Smooth muscle cell (in vitro differentiated cells): Measurements from ENCODE around the gene HK3. TPM values are rescaled to one million over a fixed set of nuclear protein-coding genes. Genes with fewer than 3 reads are reported as not detected.

Experiments used
- DNase-seq: peaks from one replicate; lab custom pipeline; 2025; ENCODE audit not compliant: unreplicated experiment; lab: John Stamatoyannopoulos, UW
- H2AFZ ChIP-seq: fragments of 200-600 bp; sonication (generic); 2 replicates; pipeline ENCODE4 v1.6.0; 2016; ENCODE audit warnings: antibody characterized with exemption, low read depth, mild to moderate bottlenecking
- H3F3A ChIP-seq: fragments of 200-600 bp; sonication (generic); 2 replicates; pipeline ENCODE4 v1.6.0; 2017; ENCODE audit warnings: antibody characterized with exemption, low read depth
- H3K27ac ChIP-seq: fragments of 200-600 bp; sonication (generic); 2 replicates; pipeline ENCODE4 v1.5.1; 2016; ENCODE audit warnings: low read depth, mild to moderate bottlenecking
- H3K27me3 ChIP-seq: fragments of 200-600 bp; sonication (generic); 2 replicates; pipeline ENCODE4 v1.6.1; 2016; ENCODE audit warnings: low read depth, mild to moderate bottlenecking
- H3K36me3 ChIP-seq: fragments of 200-600 bp; sonication (generic); 2 replicates; pipeline ENCODE4 v1.5.1; 2016; ENCODE audit warnings: low read depth
- H3K4me1 ChIP-seq: fragments of 200-600 bp; sonication (generic); 2 replicates; pipeline ENCODE4 v1.5.1; 2016; ENCODE audit warnings: low read depth
- H3K4me2 ChIP-seq: fragments of 200-600 bp; sonication (generic); 2 replicates; pipeline ENCODE4 v1.6.0; 2016; ENCODE audit warnings: mild to moderate bottlenecking
- H3K4me3 ChIP-seq: fragments of 200-600 bp; sonication (generic); 2 replicates; pipeline ENCODE4 v1.5.1; 2016; ENCODE audit warnings: mild to moderate bottlenecking
- H3K79me2 ChIP-seq: fragments of 200-600 bp; sonication (generic); 2 replicates; pipeline ENCODE4 v1.6.0; 2016; ENCODE audit warnings: low read depth, mild to moderate bottlenecking
- H3K9ac ChIP-seq: fragments of 200-600 bp; sonication (generic); 2 replicates; pipeline ENCODE4 v1.6.0; 2016; ENCODE audit warnings: low read depth
- H3K9me3 ChIP-seq: fragments of 200-600 bp; sonication (generic); replicated peaks from 2 replicates; pipeline ENCODE4 v1.5.1; 2016; ENCODE audit warnings: low read depth
- H4K20me1 ChIP-seq: fragments of 200-600 bp; sonication (generic); 2 replicates; pipeline ENCODE4 v1.6.0; 2016; ENCODE audit warnings: low read depth
- WGBS: methylation state at CpG from one replicate; pipeline ENCODE4 v1.1.7; 2016; ENCODE audit warnings: low lambda C conversion rate; 5-methylcytosine and 5-hydroxymethylcytosine counted together
- polyA plus RNA-seq: library from polyadenylated mRNA; unstranded; fragments of >200 nt; fragmentation: Nextera tagmentation; extraction: Ambion mirVana; gene quantifications from 2 replicates; pipeline ENCODE4 v1.2.1, GENCODE V29; 2016
- total RNA-seq: library from RNA; depleted of rRNA; stranded (reverse); fragments of >200 nt; gene quantifications from 2 replicates; pipeline ENCODE4 v1.2.3, GENCODE V29; 2014
- TF ChIP-seq, protein P1 (sequence below): fragments of 200-600 bp; sonication (generic); IDR thresholded peaks from 2 replicates; pipeline ENCODE4 v1.5.1; 2017; ENCODE audit warnings: borderline replicate concordance, mild to moderate bottlenecking, antibody characterized with exemption; ENCODE audit not compliant: insufficient read depth, poor library complexity, severe bottlenecking

HK3 gene
- total and polyA plus RNA-seq, 2 experiments from 2014 or later, result not detected

DNA sequence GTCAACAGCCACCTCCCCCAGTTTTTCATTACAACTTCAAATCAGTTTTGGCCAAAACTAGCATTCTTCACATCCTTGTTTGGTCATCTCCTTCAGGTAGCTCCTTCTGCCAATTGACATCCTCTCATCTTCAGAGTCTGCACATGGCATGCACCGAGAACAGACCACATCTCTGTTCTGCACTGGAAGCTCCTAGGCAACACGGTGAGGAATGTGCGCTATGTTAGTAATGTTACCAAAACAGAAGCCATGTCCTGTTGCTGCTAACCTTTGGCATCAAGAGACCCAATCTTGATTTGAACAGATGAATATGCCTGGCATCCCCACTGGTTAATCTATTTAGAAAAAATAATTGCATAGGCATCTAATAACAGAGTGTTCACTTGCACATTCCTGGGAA, 5.1 kb upstream of the HK3 start:
- H3K79me2 ChIP-seq, result no peaks in the 10 kb centered on the region
- no peak overlapping the region for H3K27ac ChIP-seq
- peaks cover 6% of the 10 kb centered on the region for H4K20me1 ChIP-seq
- 97% methylated on average over 3 of the region's 3 CpGs for WGBS
- no peaks in the 10 kb centered on the region for H3F3A ChIP-seq
- no peak overlapping the region for H3K9ac ChIP-seq
- H3K27me3 ChIP-seq, result no peaks in the 10 kb centered on the region
- H3K36me3 ChIP-seq, result peaks cover 22% of the 10 kb centered on the region
- no peaks in the 10 kb centered on the region for H3K4me1 ChIP-seq
- no peak overlapping the region for H3K4me2 ChIP-seq
- no peaks in the 10 kb centered on the region for H3K9me3 ChIP-seq
- no peak overlapping the region for H2AFZ ChIP-seq
- TF ChIP-seq, protein P1, sequence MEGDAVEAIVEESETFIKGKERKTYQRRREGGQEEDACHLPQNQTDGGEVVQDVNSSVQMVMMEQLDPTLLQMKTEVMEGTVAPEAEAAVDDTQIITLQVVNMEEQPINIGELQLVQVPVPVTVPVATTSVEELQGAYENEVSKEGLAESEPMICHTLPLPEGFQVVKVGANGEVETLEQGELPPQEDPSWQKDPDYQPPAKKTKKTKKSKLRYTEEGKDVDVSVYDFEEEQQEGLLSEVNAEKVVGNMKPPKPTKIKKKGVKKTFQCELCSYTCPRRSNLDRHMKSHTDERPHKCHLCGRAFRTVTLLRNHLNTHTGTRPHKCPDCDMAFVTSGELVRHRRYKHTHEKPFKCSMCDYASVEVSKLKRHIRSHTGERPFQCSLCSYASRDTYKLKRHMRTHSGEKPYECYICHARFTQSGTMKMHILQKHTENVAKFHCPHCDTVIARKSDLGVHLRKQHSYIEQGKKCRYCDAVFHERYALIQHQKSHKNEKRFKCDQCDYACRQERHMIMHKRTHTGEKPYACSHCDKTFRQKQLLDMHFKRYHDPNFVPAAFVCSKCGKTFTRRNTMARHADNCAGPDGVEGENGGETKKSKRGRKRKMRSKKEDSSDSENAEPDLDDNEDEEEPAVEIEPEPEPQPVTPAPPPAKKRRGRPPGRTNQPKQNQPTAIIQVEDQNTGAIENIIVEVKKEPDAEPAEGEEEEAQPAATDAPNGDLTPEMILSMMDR, result no peak
- no peak for DNase-seq
- H3K4me3 ChIP-seq, result no peak overlapping the region

DNA sequence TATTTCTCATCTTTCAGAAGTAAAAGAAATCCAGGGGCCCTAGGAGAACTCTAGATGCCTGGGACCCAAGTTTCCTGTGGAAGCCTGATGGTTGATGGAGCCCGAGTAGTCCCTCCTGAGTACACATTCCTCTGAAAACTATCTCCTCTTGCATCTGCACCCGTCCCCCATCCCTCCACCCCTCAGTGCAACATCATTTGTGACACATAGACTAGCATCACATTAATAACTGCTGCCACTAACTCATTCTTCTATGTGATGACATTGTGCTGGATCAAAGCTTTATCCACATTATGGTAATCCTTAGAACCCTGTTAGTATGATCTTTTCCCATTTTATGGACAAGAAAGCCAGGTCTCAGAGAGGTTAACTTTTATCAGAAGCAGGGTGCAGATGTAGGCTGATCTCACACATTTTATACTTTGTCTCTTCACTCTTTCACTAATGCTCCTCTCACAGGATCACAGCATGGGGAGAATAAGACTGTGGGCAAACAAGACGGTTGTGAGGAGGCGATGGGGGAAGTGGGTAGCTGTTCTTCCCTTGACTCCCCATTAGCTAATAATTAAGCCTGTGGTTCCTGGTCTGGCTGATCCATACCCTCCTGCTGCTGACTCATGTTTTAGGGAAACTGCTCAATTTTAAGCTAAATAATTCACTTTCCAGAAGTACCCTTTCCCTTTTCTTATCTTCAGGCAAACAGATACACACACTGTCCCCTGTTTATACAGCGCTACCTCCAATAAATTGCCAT, 3.9 kb upstream of the HK3 start:
- H3K4me1 ChIP-seq, result no peaks in the 10 kb centered on the region
- TF ChIP-seq, protein P1, result no peak
- H4K20me1 ChIP-seq, result no peaks in the 10 kb centered on the region
- no peaks in the 10 kb centered on the region for H3F3A ChIP-seq
- H3K4me3 ChIP-seq, result no peak overlapping the region
- H3K9me3 ChIP-seq, result no peaks in the 10 kb centered on the region
- no peak overlapping the region for H2AFZ ChIP-seq
- no peak overlapping the region for H3K9ac ChIP-seq
- H3K36me3 ChIP-seq, result peaks cover 22% of the 10 kb centered on the region
- H3K4me2 ChIP-seq, result no peak overlapping the region
- H3K27ac ChIP-seq, result no peak overlapping the region
- no peaks in the 10 kb centered on the region for H3K27me3 ChIP-seq
- no peak for DNase-seq
- no peaks in the 10 kb centered on the region for H3K79me2 ChIP-seq
- WGBS, result 87% methylated on average over 5 of the region's 5 CpGs

DNA sequence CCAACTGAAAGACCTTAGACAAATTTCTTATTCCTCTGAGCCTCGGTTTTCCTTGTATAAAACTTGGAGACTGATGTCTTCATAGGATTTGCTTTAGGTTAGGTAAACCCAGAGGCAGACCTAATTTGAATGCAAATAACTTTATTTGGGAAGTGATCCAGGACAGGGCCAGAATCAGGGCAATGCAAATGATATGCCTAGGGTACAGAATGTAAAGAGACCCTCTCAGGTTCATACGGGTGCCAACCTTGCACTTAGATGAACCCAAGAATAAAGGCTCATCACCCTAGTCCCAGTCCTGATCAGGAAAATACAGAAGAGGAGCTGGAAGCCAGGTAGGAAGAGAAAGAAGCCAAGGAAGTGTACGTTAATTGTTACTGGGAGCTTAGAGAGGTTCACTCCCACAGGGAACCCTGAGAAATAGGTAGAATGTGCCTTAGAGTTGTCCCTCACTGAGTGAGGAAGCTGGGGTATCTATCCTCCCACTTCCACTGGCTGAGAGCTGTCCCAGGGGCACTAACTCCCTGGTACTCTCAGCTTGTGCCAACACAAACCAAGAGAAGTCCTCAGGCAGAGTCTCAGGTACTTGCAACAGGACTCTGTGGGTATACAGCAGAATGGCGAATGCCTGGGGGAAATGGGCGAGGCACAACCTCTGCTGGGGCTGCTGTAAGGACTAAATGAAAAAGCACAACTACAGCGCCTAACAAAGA, 3.1 kb upstream of the HK3 start:
- Histone ChIP-seq H3K4me2 (no peak overlapping the region), H3K9ac (no peak overlapping the region), H3K36me3 (peaks cover 16% of the 10 kb centered on the region), H3K27me3 (no peaks in the 10 kb centered on the region), H3F3A (no peaks in the 10 kb centered on the region), H3K4me3 (no peak overlapping the region), H2AFZ (no peak overlapping the region), H3K27ac (no peak overlapping the region), H4K20me1 (no peaks in the 10 kb centered on the region), H3K9me3 (no peaks in the 10 kb centered on the region), H3K4me1 (no peaks in the 10 kb centered on the region), H3K79me2 (no peaks in the 10 kb centered on the region)
- no peak for DNase-seq
- TF ChIP-seq, protein P1, result no peak
- 95% methylated on average over 6 of the region's 6 CpGs for whole genome bisulfite sequencing
